Amniotic epithelial cell (primary cell): ENCODE measurements around the gene SLC4A8.

Experiments
- DNase-seq: peaks from one replicate; pipeline ENCODE4 v3.0.0-alpha.2; 2010; ENCODE audit warnings: low read depth

Gene SLC4A8

DNA sequence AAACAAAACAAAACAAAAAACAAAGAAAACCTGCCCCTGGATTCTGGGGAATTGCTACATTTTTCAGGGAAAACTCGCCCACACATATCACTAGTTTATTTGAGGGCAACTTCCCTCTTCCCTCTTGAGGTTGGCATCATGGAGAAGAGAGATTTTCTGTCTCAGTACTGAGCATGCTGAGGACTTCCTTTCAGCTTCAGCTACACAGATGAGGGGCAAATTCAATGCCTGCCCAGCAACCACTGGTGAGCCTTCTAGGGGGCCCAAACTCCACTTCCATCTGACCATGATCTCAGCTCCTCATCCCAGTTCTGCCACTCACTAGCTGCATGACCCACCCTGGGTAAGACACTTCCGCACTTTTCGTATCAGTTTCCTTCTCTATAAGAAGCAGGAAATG lies 103.3 kb downstream of the SLC4A8 start:
- DNase-seq, result no peak

DNA sequence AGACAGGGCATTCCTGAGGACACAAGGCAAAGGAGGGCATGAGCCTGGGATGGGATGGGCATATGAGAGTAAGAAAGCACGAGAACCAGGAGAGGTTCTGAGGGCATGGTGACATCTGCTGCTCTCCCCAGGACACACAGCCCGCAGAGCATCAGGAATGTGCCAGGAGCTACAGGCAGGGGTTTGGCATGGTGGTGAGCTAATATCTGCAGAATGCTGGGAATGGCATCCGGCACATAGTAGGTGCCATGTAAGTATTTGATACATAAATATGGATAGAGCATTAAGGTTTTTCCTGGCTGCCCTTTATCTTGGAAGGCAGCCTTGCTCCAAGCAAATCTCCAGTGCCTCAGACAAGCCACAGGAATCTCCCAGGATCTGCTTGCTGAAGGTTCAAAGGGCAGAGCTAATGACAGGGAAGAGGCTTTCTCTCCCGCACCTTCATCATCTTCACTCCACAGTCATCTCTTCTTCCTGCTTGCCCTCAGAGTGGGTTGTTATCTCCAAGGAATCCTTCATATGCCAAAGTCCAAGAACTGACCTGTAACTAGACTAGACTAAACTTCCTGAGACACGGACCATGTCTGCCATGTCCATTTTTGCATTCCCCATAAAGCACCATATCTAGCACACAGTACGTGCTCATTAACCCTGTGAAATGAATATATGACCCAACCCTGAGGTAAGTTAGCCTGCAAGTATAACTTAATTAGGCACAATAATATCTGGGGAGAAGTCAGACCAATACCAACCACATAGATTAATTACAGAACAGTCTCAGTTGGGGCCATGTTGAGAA lies 104.4 kb downstream of the SLC4A8 start:
- DNase-seq, result peak; percentile 24

DNA sequence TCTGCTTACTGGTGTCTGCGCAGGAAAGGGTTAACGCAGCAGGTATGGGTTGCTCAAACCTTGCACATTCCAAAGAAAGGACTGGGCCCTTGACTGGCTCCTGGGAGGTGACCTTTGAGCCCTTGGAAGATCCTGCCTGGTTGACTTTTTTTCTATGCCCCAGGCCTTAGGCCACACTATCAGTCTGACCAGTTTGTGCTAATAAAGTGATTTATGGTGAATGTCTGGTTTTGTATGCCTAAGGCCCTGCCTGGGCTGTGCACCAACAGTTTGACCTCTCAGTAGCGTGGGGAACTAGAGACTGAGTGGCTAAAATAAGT lies 105.0 kb downstream of the SLC4A8 start:
- DNase-seq, result no peak

DNA sequence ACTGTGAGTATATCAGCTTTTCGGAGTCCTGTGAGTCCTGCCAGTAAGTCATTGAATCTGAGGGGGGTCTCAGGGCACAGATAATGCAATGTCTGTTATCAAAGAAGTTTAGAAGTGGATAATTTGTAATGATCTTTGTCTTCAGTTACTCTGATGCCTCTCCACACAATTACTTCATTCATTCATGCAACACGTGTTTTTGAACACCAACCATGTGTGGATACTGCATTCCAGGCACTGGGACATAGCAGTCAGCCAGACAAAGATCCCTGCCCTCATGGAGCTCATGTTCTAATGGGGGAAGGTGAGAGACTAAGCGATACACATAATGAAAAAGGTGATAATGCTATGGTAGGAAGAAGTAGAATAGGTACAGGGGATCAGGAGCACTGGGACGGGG lies 105.6 kb downstream of the SLC4A8 start:
- DNase-seq, result no peak

DNA sequence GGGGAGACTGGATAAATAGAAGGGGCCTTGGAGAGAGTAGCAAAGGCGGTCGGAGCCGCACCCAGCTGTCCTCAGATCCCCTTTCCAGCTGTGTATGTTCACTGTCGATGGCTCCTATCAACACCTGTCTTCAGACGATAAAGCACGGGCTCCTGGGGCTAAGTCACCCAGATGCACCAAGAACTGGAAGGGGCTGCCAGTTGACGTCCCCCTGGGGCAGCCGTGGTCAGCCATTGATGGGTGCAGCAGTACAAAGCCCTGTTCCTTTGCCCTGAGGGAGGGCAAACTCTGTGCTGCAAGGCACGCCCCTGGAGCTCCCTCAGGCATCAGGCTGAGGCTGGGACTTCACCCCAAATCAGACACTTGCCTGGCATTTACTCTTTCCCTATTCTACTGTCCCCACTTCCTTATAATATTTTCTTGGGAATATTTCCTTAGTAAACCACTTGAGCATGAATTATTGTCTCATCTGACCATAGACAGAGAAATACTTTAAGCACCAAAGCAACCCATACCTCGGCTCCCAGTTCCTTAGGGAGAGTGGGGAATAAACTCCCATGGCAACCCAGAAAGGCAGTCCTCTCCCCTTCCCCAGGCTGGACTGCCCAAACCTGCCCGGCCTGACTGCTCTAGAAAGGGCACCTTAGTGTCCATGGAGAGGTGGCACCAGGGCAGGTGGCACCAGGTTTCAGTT lies 106.8 kb downstream of the SLC4A8 start:
- no peak for DNase-seq

DNA sequence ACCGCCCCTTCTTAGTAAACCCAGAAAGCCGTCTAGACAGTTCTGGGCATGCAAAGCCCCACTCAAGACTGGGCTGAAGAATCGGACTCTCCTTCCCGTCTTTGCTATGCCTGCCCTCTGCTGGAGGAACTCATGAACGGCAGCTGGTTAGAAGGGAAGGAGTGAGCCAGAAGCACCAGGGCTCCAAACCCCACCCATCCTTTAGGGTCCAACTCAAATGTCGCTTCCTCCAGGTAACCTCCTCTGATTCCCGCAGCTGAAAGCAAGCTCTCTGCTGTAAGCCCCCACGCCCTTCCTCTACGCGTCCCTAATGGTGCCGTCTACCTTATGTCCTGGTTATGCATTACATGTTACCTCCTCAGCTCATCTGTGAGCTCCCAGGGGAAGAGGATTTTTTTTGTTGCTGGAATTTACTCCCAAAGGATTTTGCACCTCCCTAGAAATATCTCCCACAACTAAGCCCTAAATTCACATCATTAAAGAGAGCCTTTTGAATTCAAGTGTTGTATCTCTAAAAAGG lies 107.4 kb downstream of the SLC4A8 start:
- peak; percentile 60 for DNase-seq

DNA sequence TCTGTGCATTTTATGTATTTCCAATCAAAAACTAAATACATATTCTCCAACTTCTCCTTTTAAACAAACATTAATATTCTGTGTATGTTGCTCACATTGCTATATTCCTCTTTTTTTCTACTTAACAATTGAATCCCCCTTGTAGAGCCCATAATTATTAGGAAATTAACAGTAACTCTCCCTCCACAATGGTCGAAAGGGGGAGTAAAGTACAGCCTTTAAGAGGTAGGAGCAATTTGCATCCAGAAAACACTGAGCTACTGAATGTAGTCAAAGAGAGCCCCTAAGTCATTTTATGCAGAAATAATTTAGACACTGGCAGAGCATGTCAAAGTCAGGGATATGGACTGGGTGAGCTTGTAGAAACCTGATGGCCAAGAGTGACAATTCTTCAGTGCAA lies 109.2 kb downstream of the SLC4A8 start:
- DNase-seq, result peak; percentile 21

DNA sequence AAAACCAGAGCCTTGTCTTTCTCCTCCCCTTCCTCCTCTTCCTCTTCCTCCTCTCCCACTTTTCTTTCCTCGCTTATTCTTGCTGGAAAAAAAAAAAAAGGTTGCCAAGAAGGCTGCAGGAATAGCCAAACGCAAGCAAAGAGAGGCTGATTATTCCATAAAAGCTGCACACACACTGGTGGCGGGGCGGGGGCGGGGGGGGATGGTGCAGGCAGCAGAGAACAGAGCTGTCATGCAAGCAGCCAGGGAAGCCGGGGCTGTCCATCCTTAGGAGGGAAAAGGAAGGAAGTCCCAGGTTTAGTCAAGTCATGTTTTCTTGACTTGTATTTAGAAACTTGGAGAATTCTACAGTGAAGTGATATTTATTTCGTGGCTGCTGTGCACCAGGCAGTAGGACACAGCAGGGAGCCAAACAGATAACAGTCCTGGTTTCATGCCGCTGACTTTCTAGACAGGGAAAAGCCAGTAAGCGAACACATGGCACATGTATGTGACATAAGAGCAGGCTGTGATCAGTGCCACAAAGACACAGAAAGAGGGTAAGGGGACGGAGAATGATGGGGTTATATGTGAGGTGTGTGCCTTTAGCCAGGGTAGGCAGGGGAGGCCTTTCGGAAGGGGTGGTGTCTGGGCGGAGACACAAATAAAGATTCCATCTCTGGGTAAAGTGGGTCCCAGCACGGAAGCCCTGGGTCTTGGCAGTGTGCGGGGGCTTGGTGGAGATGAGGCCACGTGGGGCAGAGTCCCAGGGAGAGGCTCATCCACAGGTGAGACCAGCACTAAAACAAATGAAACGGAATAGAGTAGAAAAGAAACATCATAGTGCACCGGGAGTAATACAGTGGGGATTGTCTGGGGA lies 109.8 kb downstream of the SLC4A8 start:
- no peak for DNase-seq

DNA sequence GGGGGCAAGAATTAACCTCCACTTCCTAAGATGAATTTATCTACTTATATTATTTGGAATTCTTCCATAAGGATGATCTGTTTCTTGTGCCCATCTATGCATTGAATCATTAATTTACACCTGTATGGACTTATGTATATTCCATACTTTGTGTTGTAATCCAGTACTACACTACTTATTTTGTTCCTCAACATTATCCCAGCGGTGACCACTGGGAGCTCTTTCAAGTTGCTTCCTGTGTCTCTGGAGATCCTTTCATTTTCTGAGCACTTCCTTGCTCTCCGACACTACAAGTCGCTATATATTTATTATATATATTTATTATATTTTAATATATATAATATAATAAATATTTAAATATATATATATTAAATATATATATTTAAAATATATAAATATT lies 111.5 kb downstream of the SLC4A8 start:
- peak; percentile 18 for DNase-seq

DNA sequence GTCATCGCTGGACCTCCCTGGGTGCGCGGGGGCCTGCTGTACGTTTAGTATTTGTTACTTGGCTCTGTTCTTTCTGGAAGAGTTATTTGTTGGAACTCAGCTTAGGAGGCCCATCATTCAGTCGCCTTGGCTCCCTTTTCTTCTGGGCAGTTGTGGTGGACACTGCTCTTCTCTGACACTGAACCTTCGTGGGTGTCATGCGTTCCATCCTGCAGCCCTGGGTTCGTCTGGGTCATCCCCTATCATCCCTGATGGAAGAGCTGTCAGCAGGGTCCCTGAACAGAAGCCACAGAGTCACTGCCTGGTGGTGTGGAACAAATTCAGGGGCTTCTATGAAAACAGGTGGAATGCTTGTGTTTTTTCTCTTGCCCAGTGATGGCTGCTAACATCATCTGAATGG lies 113.5 kb downstream of the SLC4A8 start:
- no peak for DNase-seq

DNA sequence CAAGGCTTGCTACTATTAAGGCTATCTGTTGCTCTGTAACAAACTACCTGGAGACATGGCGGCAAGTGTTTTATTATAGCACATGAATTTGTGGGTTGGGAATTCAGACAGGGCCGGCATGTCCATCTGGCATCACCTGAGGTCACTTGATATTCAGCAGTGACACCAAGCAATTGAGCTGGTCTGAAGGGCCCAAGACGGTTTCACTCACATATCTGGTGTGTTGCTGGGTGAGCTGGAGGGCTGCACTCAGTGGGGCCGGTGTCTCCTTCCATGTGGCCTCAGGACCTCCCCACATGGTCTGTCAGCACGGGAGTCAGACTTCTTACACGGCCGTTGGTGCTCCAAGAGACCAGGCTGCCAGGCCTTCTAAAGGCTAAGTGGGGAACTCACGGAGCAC lies 114.0 kb downstream of the SLC4A8 start:
- DNase-seq, result no peak

DNA sequence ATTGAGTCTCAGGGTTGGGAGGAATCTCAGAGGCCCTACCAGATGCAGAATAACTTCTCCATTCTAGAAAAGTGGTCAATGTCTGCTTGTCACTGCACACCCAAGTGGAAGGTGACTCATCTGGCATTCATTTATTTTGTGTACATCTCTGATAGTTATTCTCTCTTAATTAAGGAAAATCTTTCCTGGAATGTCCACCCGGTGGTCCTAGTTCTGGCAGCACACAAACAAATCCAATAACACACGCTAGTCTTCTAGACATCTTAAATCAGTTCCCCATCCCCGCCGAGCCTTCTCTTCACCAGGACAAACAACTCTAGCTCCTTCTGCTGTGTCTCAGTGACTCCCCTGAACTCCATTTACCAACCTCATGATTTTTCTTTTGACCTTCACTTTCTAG lies 116.4 kb downstream of the SLC4A8 start:
- DNase-seq, result no peak

DNA sequence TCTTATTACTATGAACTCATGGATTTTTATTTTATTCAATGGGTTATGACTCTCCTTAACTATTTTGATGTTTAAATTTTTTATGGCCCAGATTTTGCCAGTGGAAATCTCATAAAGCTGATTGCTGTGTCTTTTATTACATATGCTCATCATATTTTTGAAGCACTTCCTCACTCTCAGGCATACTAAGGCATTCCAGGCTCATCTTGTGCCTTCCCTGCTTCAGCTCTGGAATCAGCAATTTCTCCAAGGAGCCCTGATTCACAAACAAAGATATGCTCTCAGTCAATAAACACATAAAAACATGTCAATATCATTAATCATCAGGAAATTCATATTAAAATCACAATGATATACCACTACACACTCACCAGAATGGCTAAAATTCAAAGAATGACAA lies 121.5 kb downstream of the SLC4A8 start:
- DNase-seq, result no peak

DNA sequence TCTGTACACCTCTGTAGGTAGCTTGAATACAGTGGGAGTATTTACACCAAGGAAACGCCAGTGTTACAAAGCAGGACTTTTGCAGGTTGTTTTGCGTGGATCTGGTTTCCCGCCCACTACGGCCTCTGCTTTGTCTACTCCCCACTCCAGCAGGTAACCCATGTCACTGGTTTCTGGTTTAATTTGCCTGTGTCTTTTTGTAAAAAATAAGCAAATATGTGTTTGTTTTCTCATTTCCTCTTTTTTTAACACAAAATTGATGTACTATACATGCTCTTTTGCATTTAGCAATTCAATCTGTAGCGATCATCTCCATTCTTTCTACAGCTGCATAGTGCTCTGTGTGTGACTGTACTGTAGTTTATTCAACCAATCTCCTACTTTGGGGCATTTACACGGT lies 123.0 kb downstream of the SLC4A8 start:
- no peak for DNase-seq

DNA sequence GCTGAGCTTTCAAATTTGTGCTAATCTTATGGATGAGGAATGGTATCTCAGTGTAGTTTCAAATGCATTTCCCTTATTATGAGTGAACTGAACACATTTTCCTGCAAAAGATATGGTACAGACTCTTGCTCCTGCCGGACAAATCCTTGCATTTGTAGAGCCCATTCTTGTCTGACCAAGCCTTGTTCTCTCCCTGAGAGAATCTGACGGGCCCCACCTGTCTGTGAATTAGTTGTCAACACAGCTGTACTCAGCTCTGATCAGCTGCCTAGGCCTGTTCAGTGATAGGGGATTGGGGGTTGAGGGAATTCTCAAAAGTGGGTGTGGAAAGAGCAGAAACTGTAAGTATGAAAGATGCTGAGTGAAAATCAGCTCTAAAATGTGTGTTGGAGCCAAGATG lies 123.6 kb downstream of the SLC4A8 start:
- DNase-seq, result no peak

DNA sequence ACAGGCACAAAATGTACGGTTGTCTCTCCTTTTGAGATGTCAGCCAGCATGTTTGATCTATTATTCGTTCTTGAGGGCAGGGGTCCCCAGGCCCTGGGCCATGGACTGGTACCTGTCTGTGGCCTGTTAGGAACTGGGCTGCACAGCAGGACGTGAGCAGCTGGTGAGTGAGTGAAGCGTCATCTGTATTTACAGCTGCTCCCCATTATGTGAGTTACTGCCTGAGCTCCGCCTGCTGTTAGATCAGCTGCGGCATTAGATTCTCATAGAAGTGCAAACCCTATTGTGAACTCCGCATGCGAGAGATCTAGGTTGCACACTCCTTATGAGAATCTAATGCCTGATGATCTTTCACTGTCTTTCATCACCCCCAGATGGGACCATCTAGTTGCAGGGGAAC lies 125.0 kb downstream of the SLC4A8 start:
- DNase-seq, result no peak
